Gastrocnemius medialis (tissue), 4 donors: ENCODE data around the gene ZG16B. TPM values are rescaled to one million over a fixed set of nuclear protein-coding genes. Genes with fewer than 3 reads are reported as not detected.

Experiments used
- ATAC-seq, 2 donors: fragments of 150-250 bp; one replicate each; pipeline ENCODE4 v1.9.1; 2016
- DNase-seq, 2 donors: peaks; one replicate each; pipeline ENCODE4 v3.0.0-alpha.2; 2019
- H3K27ac ChIP-seq, 4 donors: fragments of 200-600 bp; sonication (generic); 1 replicate in 1 of 4; 2 replicates in 3 of 4; pipeline ENCODE4 v1.5.1; 2016 to 2018; ENCODE audit warnings: mild to moderate bottlenecking in 2 of 4, moderate library complexity in 1 of 4
- H3K27me3 ChIP-seq, 3 donors: fragments of 200-600 bp; sonication (generic) in 2 of 3; 1 replicate in 1 of 3; 2 replicates in 2 of 3; pipeline versions ENCODE4 v1.5.1 to v1.6.0; 2016 to 2019; ENCODE audit warnings: mild to moderate bottlenecking in 1 of 3, moderate library complexity in 1 of 3
- H3K36me3 ChIP-seq, 2 donors: fragments of 200-600 bp; sonication (generic) in 1 of 2; one replicate each; pipeline ENCODE4 v1.5.1; 2017 to 2018
- H3K4me1 ChIP-seq, 2 donors: fragments of 200-600 bp; sonication (generic) in 1 of 2; one replicate each; pipeline ENCODE4 v1.5.1; 2016 to 2017; ENCODE audit warnings: mild to moderate bottlenecking in 2 of 2
- H3K4me3 ChIP-seq, 4 donors: fragments of 200-600 bp; sonication (generic) in 3 of 4; 1 replicate in 1 of 4; 2 replicates in 3 of 4; pipeline ENCODE4 v1.5.1; 2016 to 2019; ENCODE audit warnings: mild to moderate bottlenecking in 2 of 4
- H3K9me3 ChIP-seq, 3 donors: fragments of 200-600 bp; sonication (generic) in 2 of 3; 1 replicate in 1 of 3; 2 replicates in 2 of 3; pipeline ENCODE4 v1.5.1; 2016 to 2019
- CTCF ChIP-seq, 5 experiments: fragments of 450-650 bp in 3 of 5; fragments of 200-600 bp in 2 of 5; sonication (generic) in 2 of 5; IDR thresholded peaks in 4 of 5; conservative IDR thresholded peaks in 1 of 5; 1 replicate in 4 of 5; 2 replicates in 1 of 5; pipeline ENCODE4 v1.5.1; 2016 to 2019; ENCODE audit warnings: antibody characterized with exemption in 5 of 5, mild to moderate bottlenecking in 3 of 5, moderate library complexity in 3 of 5
- POLR2A ChIP-seq, 2 donors: fragments of 450-650 bp; IDR thresholded peaks; one replicate each; pipeline ENCODE4 v1.6.1; 2017; ENCODE audit warnings: antibody characterized with exemption in 2 of 2, mild to moderate bottlenecking in 2 of 2, moderate library complexity in 2 of 2
- in situ Hi-C, 4 donors: fragments of 200-750 bp; cut with MboI; loops; one replicate each; pipeline versions ENCODE4 v1.15.0 to v1.8.0; 2017; ENCODE audit warnings: low sequenced_read_pairs in 4 of 4
- intact Hi-C: fragments of 100-400 bp; cut with DNase I; formaldehyde crosslinking; loops from one replicate; pipeline ENCODE4 v1.15.1; 2023; ENCODE audit warnings: low total_unique reads
- total RNA-seq, 4 donors: library from RNA; depleted of rRNA; stranded (reverse); fragments of >200 nt; gene quantifications; one replicate each; pipeline versions ENCODE4 v1.1.0 to v1.2.3, GENCODE V29; 2016

ZG16B gene
- total RNA-seq, 4 donors from 2014 or later, result not detected

DNA sequence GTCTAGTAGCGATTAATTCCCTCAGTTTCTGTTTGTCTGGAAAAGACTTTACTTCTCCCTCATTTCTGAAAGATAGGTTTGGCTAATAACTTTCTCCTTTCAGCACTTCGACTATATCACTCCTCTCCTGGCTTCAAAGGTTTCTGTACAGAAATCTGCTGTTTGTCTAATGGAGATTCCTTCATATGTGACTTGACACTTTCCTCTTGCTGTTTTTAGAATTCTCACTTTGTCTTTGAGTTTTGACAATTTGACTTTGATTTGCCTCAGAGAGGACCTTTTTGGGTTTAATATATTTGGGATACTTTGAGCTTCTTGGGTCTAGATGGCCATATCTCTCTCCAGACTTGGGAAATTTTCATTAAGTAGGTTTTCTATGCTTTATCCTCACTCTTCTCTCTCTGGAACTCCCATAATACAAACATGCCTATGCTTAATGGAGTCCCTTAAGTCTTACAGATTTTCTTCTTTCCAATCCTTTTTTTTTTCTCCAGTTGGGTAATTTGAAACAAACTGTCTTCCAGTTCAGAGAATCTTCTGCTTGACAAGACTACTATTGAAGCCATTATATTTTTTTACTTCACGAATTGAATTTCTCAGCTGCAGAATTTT lies 20.8 kb upstream of the ZG16B start:
- H3K4me1 ChIP-seq, result peaks cover 0 to 10% of the 10 kb centered on the region in 2 donors
- peaks cover 0 to 1% (median 0%) of the 10 kb centered on the region in 3 donors for H3K9me3 ChIP-seq
- no peak overlapping the region for H3K4me3 ChIP-seq
- no peak for ATAC-seq
- H3K27ac ChIP-seq, result no peak overlapping the region
- peaks cover 0 to 7% (median 0%) of the 10 kb centered on the region in 3 donors for H3K27me3 ChIP-seq
- DNase-seq, result no peak
- in situ Hi-C loops, result no loop called here
- TF ChIP-seq POLR2A (IDR thresholded peaks at IDR 0.05) (no peak), CTCF (IDR thresholded peaks at IDR 0.05 in 4 of 5, conservative IDR thresholded peaks at IDR 0.05 in 1 of 5) (no peak)
- intact Hi-C loops, result no loop called here
- no peaks in the 10 kb centered on the region for H3K36me3 ChIP-seq

- no peak for DNase-seq
- Histone ChIP-seq H3K36me3 (no peaks in the 10 kb centered on the region), H3K27me3 (peaks cover 0 to 3% (median 0%) of the 10 kb centered on the region in 3 donors), H3K4me3 (no peak overlapping the region), H3K4me1 (peaks cover 0 to 10% of the 10 kb centered on the region in 2 donors), H3K27ac (no peak overlapping the region), H3K9me3 (no peaks in the 10 kb centered on the region)
- in situ Hi-C loops (no loop called here), intact Hi-C loops (no loop called here)
- TF ChIP-seq CTCF (IDR thresholded peaks at IDR 0.05 in 4 of 5, conservative IDR thresholded peaks at IDR 0.05 in 1 of 5), result no peak
- no peak for TF ChIP-seq POLR2A (IDR thresholded peaks at IDR 0.05)
- no peak for ATAC-seq
Measured at GRCh38 chr16:2810651-2811050, 19.5 kb upstream of the ZG16B start.

- in situ Hi-C loops (no loop called here), intact Hi-C loops (no loop called here)
- H3K27me3 ChIP-seq, result peaks cover 0 to 3% (median 3%) of the 10 kb centered on the region in 3 donors
- no peak for TF ChIP-seq POLR2A (IDR thresholded peaks at IDR 0.05)
- TF ChIP-seq CTCF (IDR thresholded peaks at IDR 0.05 in 4 of 5, conservative IDR thresholded peaks at IDR 0.05 in 1 of 5), result no peak
- peaks cover 0 to 10% of the 10 kb centered on the region in 2 donors for H3K4me1 ChIP-seq
- ATAC-seq (no peak), DNase-seq (no peak)
- no peaks in the 10 kb centered on the region for H3K9me3 ChIP-seq
- H3K27ac ChIP-seq, result no peak overlapping the region
- H3K36me3 ChIP-seq, result no peaks in the 10 kb centered on the region
- no peak overlapping the region for H3K4me3 ChIP-seq
Measured at GRCh38 chr16:2811703-2812471, 18.2 kb upstream of the ZG16B start.

DNA sequence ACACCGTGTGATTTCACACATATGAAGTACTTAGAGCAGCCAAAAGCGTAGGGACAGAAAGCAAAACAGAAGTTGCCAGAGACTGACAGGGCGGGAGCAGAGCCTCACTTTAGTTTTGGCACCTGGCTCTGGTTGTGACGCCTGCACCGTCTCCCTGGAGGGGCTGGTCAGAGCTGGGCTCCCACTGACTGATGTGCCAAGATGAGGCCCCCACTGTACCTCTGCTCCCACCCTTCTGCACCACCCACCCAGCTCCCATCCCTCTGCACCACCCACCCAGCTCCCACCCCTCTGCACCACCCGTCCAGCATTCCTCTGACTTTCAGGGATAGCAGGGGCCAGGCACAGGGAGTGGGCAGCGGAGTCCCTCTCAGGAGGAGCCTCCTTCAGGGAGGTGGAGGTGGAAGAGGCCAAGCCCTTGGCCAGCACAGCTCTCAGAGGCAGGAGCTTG lies 16.3 kb upstream of the ZG16B start:
- Histone ChIP-seq H3K4me1 (peaks cover 0 to 10% of the 10 kb centered on the region in 2 donors), H3K27me3 (peaks cover 0 to 8% (median 3%) of the 10 kb centered on the region in 3 donors), H3K9me3 (no peaks in the 10 kb centered on the region), H3K4me3 (no peak overlapping the region), H3K27ac (no peak overlapping the region), H3K36me3 (no peaks in the 10 kb centered on the region)
- in situ Hi-C loops, result no loop called here
- DNase-seq, result no peak
- no peak for ATAC-seq
- no peak for TF ChIP-seq POLR2A (IDR thresholded peaks at IDR 0.05)
- intact Hi-C loops, result no loop called here

GRCh38 chr16:2814551-2815298 lies 15.4 kb upstream of the ZG16B start:
- DNase-seq, result no peak
- ATAC-seq, result no peak
- Histone ChIP-seq H3K36me3 (no peaks in the 10 kb centered on the region), H3K9me3 (no peaks in the 10 kb centered on the region), H3K4me3 (no peak overlapping the region), H3K4me1 (peaks cover 0 to 10% of the 10 kb centered on the region in 2 donors), H3K27ac (no peak overlapping the region), H3K27me3 (peaks cover 0 to 8% (median 3%) of the 10 kb centered on the region in 3 donors)
- intact Hi-C loops (no loop called here), in situ Hi-C loops (no loop called here)
- TF ChIP-seq POLR2A (IDR thresholded peaks at IDR 0.05), result no peak
- no peak for TF ChIP-seq CTCF (IDR thresholded peaks at IDR 0.05 in 4 of 5, conservative IDR thresholded peaks at IDR 0.05 in 1 of 5)
